CD14-positive monocyte (primary cell): Measurements from ENCODE around the gene FRMD7. TPM values are rescaled to one million over a fixed set of nuclear protein-coding genes. Genes with fewer than 3 reads are reported as not detected.
"Not testable (repeated sequence)": the region's sequence is repeated elsewhere in the genome, so short reads cannot be mapped to it uniquely, and the experiment has no call there.

ENCODE experiments used
- DNase-seq, 3 donors: peaks; one replicate each; pipeline ENCODE4 v3.0.0-alpha.2; 2011 to 2022
- H2AFZ ChIP-seq: 2 replicates; pipeline ENCODE4 v1.6.0; 2012; ENCODE audit warnings: mild to moderate bottlenecking, low read depth, low read length, inconsistent platforms; ENCODE audit not compliant: insufficient read depth, poor library complexity, severe bottlenecking
- H3K27ac ChIP-seq, 2 donors: 1 replicate in 1 of 2; 2 replicates in 1 of 2; pipeline ENCODE4 v1.5.1; 2012 to 2013; ENCODE audit warnings: low read length in 2 of 2, control low read depth in 1 of 2, inconsistent platforms in 1 of 2, low read depth in 1 of 2, mild to moderate bottlenecking in 1 of 2
- H3K27me3 ChIP-seq, 2 donors: one replicate each; pipeline versions ENCODE4 v1.6.0 to v1.6.1; 2011 to 2013; ENCODE audit warnings: low read length in 2 of 2; ENCODE audit not compliant: control insufficient read depth in 2 of 2, insufficient read depth in 2 of 2
- H3K36me3 ChIP-seq, 2 donors: replicated peaks in 1 of 2; 1 replicate in 1 of 2; 2 replicates in 1 of 2; pipeline versions ENCODE4 v1.5.1 to v1.6.1; 2012 to 2013; ENCODE audit warnings: low read length in 2 of 2, control low read depth in 1 of 2, inconsistent platforms in 1 of 2, mild to moderate bottlenecking in 1 of 2; ENCODE audit not compliant: insufficient read depth in 2 of 2, control insufficient read depth in 1 of 2
- H3K4me1 ChIP-seq, 2 donors: 1 replicate in 1 of 2; 2 replicates in 1 of 2; pipeline versions ENCODE4 v1.5.1 to v1.6.1; 2012 to 2013; ENCODE audit warnings: low read length in 2 of 2, control low read depth in 1 of 2, inconsistent platforms in 1 of 2, mild to moderate bottlenecking in 1 of 2, moderate library complexity in 1 of 2; ENCODE audit not compliant: insufficient read depth in 2 of 2, control insufficient read depth in 1 of 2
- H3K4me2 ChIP-seq: replicated peaks from 2 replicates; pipeline ENCODE3; 2012; ENCODE audit warnings: low read length, moderate library complexity, mild to moderate bottlenecking; ENCODE audit not compliant: poor library complexity, severe bottlenecking; ENCODE audit errors: extremely low read depth
- H3K4me3 ChIP-seq, 3 experiments: fragments of 200-600 bp in 1 of 3; sonication (generic) in 1 of 3; replicated peaks in 1 of 3; 1 replicate in 2 of 3; 2 replicates in 1 of 3; pipeline ENCODE4 v1.5.1; 2011 to 2013; ENCODE audit warnings: low read length in 3 of 3, mild to moderate bottlenecking in 3 of 3, control low read depth in 2 of 3, low read depth in 2 of 3, inconsistent platforms in 1 of 3, moderate library complexity in 1 of 3
- H3K79me2 ChIP-seq: 2 replicates; pipeline ENCODE4 v1.6.0; 2012; ENCODE audit warnings: mild to moderate bottlenecking, control low read depth, inconsistent platforms, low read length, moderate library complexity; ENCODE audit not compliant: insufficient read depth
- H3K9ac ChIP-seq: 2 replicates; pipeline ENCODE4 v1.6.0; 2017; ENCODE audit warnings: low read length, mild to moderate bottlenecking; ENCODE audit not compliant: insufficient read depth, poor library complexity, severe bottlenecking
- H3K9me3 ChIP-seq, 2 donors: replicated peaks in 1 of 2; 1 replicate in 1 of 2; 2 replicates in 1 of 2; pipeline versions ENCODE4 v1.5.1 to v1.6.1; 2012 to 2013; ENCODE audit warnings: low read length in 2 of 2, control low read depth in 1 of 2; ENCODE audit not compliant: control insufficient read depth in 1 of 2, insufficient read depth in 1 of 2
- H4K20me1 ChIP-seq: 2 replicates; pipeline ENCODE4 v1.6.0; 2012; ENCODE audit warnings: mild to moderate bottlenecking, low read length, control low read depth, moderate library complexity; ENCODE audit not compliant: insufficient read depth
- H3K27ac Mint-ChIP-seq, 7 donors: one replicate each; pipeline ENCODE4 v1.8.0; 2020; ENCODE audit warnings: mild to moderate bottlenecking in 7 of 7, mixed read lengths in 7 of 7, moderate library complexity in 6 of 7, inconsistent platforms in 2 of 7
- H3K27me3 Mint-ChIP-seq, 3 donors: one replicate each; pipeline ENCODE4 v1.8.0; 2021 to 2022; ENCODE audit warnings: low read depth in 3 of 3, mild to moderate bottlenecking in 3 of 3, mixed read lengths in 3 of 3, moderate library complexity in 3 of 3, inconsistent platforms in 1 of 3
- H3K36me3 Mint-ChIP-seq, 2 donors: one replicate each; pipeline ENCODE4 v1.8.0; 2020; ENCODE audit warnings: mixed read lengths in 2 of 2, inconsistent platforms in 1 of 2, mild to moderate bottlenecking in 1 of 2
- H3K4me1 Mint-ChIP-seq: one replicate; pipeline ENCODE4 v1.8.0; 2020; ENCODE audit warnings: mild to moderate bottlenecking, mixed read lengths
- H3K4me3 Mint-ChIP-seq, 2 donors: one replicate each; pipeline ENCODE4 v1.8.0; 2020; ENCODE audit warnings: mild to moderate bottlenecking in 2 of 2, mixed read lengths in 2 of 2, moderate library complexity in 1 of 2
- H3K9me3 Mint-ChIP-seq, 7 donors: one replicate each; pipeline ENCODE4 v1.8.0; 2020 to 2022; ENCODE audit warnings: mixed read lengths in 7 of 7, mild to moderate bottlenecking in 6 of 7, moderate library complexity in 6 of 7, inconsistent platforms in 2 of 7
- WGBS: methylation state at CpG from one replicate; pipeline ENCODE4 v1.1.5; 2013; ENCODE audit warnings: missing lambda C conversion rate; ENCODE audit not compliant: insufficient coverage; 5-methylcytosine and 5-hydroxymethylcytosine counted together
- intact Hi-C, 2 donors: fragments of 100-400 bp; cut with micrococcal nuclease; formaldehyde crosslinking; loops; one replicate each; pipeline versions ENCODE4 v1.15.0 to v1.15.1; 2023
- polyA plus RNA-seq, 3 donors: library from polyadenylated mRNA; depleted of rRNA in 1 of 3; unstranded in 2 of 3; stranded (reverse) in 1 of 3; fragments of 300-500 nt in 2 of 3; fragments of >200 nt in 1 of 3; fragmentation: Illumina TruSeq in 2 of 3; gene quantifications; 1 replicate in 2 of 3; 2 replicates in 1 of 3; pipeline ENCODE4 v1.2.3, GENCODE V29; 2012 to 2021
- TF ChIP-seq, protein P1 (sequence below): fragments of 200-600 bp; IDR thresholded peaks from one replicate; pipeline ENCODE4 v1.8.0; 2022; ENCODE audit warnings: antibody characterized with exemption, mild to moderate bottlenecking

FRMD7 gene
- polyA plus RNA-seq, 3 donors, result not detected

DNA sequence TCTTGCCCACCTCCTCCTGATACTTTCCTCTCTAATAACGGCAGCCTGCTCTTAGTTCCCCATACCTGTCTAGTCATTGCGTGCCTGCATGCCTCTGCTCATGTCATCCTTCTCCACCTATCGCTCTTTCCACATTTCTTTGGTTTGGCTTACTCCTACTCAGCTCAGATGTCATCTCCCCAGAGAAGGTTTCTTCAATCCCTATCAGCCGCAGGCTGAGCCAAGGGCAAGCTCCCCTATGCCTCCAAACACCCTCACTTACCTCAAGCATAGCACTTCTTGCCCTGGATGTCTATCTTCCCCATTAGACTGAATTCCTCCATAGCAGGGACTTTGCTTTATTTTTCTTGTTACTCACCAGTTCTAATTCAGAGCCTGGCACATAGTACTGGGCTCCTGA, 26.6 kb downstream of the FRMD7 start:
- Histone ChIP-seq H3K4me1 (no peaks in the 10 kb centered on the region), H3K27ac (no peak overlapping the region), H3K36me3 (no peaks in the 10 kb centered on the region), H4K20me1 (no peaks in the 10 kb centered on the region), H3K9me3 (no peaks in the 10 kb centered on the region), H3K9ac (no peak overlapping the region), H3K27me3 (peaks cover 0 to 11% of the 10 kb centered on the region in 2 donors), H3K4me3 (no peak overlapping the region), H3K4me2 (no peak overlapping the region), H3K79me2 (no peaks in the 10 kb centered on the region), H2AFZ (no peak overlapping the region)
- Mint-ChIP-seq H3K27ac (no peak overlapping the region), H3K4me1 (no peaks in the 10 kb centered on the region), H3K36me3 (no peaks in the 10 kb centered on the region), H3K27me3 (peaks cover 0 to 10% (median 1%) of the 10 kb centered on the region in 3 donors), H3K9me3 (no peaks in the 10 kb centered on the region), H3K4me3 (no peak overlapping the region)
- 93% methylated on average over 4 of the region's 4 CpGs for WGBS
- TF ChIP-seq, protein P1, sequence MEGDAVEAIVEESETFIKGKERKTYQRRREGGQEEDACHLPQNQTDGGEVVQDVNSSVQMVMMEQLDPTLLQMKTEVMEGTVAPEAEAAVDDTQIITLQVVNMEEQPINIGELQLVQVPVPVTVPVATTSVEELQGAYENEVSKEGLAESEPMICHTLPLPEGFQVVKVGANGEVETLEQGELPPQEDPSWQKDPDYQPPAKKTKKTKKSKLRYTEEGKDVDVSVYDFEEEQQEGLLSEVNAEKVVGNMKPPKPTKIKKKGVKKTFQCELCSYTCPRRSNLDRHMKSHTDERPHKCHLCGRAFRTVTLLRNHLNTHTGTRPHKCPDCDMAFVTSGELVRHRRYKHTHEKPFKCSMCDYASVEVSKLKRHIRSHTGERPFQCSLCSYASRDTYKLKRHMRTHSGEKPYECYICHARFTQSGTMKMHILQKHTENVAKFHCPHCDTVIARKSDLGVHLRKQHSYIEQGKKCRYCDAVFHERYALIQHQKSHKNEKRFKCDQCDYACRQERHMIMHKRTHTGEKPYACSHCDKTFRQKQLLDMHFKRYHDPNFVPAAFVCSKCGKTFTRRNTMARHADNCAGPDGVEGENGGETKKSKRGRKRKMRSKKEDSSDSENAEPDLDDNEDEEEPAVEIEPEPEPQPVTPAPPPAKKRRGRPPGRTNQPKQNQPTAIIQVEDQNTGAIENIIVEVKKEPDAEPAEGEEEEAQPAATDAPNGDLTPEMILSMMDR, result no peak
- intact Hi-C loops, result no loop called here
- no peak for DNase-seq

DNA sequence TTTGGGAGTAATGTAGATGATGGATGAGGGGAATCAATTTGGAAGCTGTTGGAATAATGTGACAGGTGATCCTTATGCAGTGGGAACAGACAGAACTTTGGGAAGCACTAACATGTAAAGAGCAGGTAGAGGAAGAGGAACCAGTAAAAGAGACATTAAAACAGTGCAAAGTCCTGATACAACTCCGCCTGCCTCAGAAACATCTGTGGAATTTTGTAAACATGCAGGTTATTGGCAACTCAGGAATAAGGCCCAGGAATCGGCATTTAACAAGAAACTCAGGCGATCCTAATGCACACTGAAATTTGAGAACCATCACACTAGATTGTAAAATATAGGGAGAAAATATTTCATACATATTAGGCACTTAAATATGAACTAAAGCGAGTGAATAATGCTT, 29.1 kb downstream of the FRMD7 start:
- not testable (repeated sequence) for H3K4me3 Mint-ChIP-seq, H3K27me3 Mint-ChIP-seq, H3K36me3 ChIP-seq, H3K27ac Mint-ChIP-seq, H3K79me2 ChIP-seq, H3K36me3 Mint-ChIP-seq, H3K9me3 ChIP-seq, H4K20me1 ChIP-seq, H2AFZ ChIP-seq, H3K9ac ChIP-seq, H3K27ac ChIP-seq, H3K4me1 Mint-ChIP-seq, H3K4me3 ChIP-seq, H3K4me1 ChIP-seq, H3K4me2 ChIP-seq, H3K9me3 Mint-ChIP-seq, DNase-seq
- WGBS, result no CpG with 5 or more reads among the region's 4 CpGs
- H3K27me3 ChIP-seq, result peaks cover 0 to 15% of the 10 kb centered on the region in 2 donors
- intact Hi-C loops, result loop anchor here in 1 of 2 donors (10.0 kb wide), 1 partner anchor 116 kb away; the partner anchor contains the start of gene RAP2C
